Measurements from ENCODE around the gene MGAT5. TPM values are rescaled to one million over a fixed set of nuclear protein-coding genes. Genes with fewer than 3 reads are reported as not detected.

Gene MGAT5
- total and polyA plus RNA-seq, 4 donors = 6.1 to 49.7 (median 22.1) TPM

- no peaks in the 10 kb centered on the region for H3K9me3 ChIP-seq (ENCODE audit: control insufficient read depth, low read length)
- H3K36me3 ChIP-seq (ENCODE audit: control insufficient read depth in 1 of 2, insufficient read depth in 2 of 2, low read length in 1 of 2) = no peaks in the 10 kb centered on the region
- ATAC-seq (ENCODE audit: low FRiP score) (no peak), DNase-seq (no peak)
- no peak overlapping the region for H3K4me3 ChIP-seq (ENCODE audit: low read length in 2 of 2)
- no peak overlapping the region for H3K27ac ChIP-seq (ENCODE audit: low read depth in 1 of 2, low read length in 2 of 2)
- intact Hi-C loops (cut with DNase I) = no loop called here
- H3K4me1 ChIP-seq (ENCODE audit: control insufficient read depth in 1 of 2, insufficient read depth in 2 of 2, low read length in 2 of 2) = no peaks in the 10 kb centered on the region
- no peaks in the 10 kb centered on the region for H3K27me3 ChIP-seq (ENCODE audit: control insufficient read depth in 1 of 2, insufficient read depth in 2 of 2, low read length in 1 of 2)
- WGBS, 2 donors = 93% methylated on average over 7 of the region's 7 CpGs
These were observed 166.4 kb downstream of the MGAT5 start for GRCh38 chr2:134420259-134420658.

GRCh38 chr2:134420920-134421319, 167.0 kb downstream of the MGAT5 start:
- no peaks in the 10 kb centered on the region for H3K36me3 ChIP-seq (ENCODE audit: control insufficient read depth in 1 of 2, insufficient read depth in 2 of 2, low read length in 1 of 2)
- DNase-seq (no peak), ATAC-seq (ENCODE audit: low FRiP score) (no peak)
- H3K9me3 ChIP-seq (ENCODE audit: control insufficient read depth, low read length) = no peaks in the 10 kb centered on the region
- no peaks in the 10 kb centered on the region for H3K27me3 ChIP-seq (ENCODE audit: control insufficient read depth in 1 of 2, insufficient read depth in 2 of 2, low read length in 1 of 2)
- intact Hi-C loops (cut with DNase I) = no loop called here
- no peak overlapping the region for H3K4me3 ChIP-seq (ENCODE audit: low read length in 2 of 2)
- no peak overlapping the region for H3K27ac ChIP-seq (ENCODE audit: low read depth in 1 of 2, low read length in 2 of 2)
- 30 to 41% methylated on average over 3 of the region's 3 CpGs for WGBS, 2 donors
- no peaks in the 10 kb centered on the region for H3K4me1 ChIP-seq (ENCODE audit: control insufficient read depth in 1 of 2, insufficient read depth in 2 of 2, low read length in 2 of 2)

GRCh38 chr2:134421556-134422328, 167.9 kb downstream of the MGAT5 start:
- Histone ChIP-seq H3K4me3 (ENCODE audit: low read length in 2 of 2) (no peak overlapping the region), H3K9me3 (ENCODE audit: control insufficient read depth, low read length) (no peaks in the 10 kb centered on the region), H3K27me3 (ENCODE audit: control insufficient read depth in 1 of 2, insufficient read depth in 2 of 2, low read length in 1 of 2) (no peaks in the 10 kb centered on the region), H3K36me3 (ENCODE audit: control insufficient read depth in 1 of 2, insufficient read depth in 2 of 2, low read length in 1 of 2) (no peaks in the 10 kb centered on the region), H3K27ac (ENCODE audit: low read depth in 1 of 2, low read length in 2 of 2) (peak overlapping the region in 1 of 2 donors; percentile 36), H3K4me1 (ENCODE audit: control insufficient read depth in 1 of 2, insufficient read depth in 2 of 2, low read length in 2 of 2) (no peaks in the 10 kb centered on the region)
- 62 to 67% methylated on average over 7 of the region's 7 CpGs for WGBS, 2 donors
- intact Hi-C loops (cut with DNase I) = no loop called here
- ATAC-seq (ENCODE audit: low FRiP score) = no peak
- DNase-seq = no peak

- Histone ChIP-seq H3K4me3 (ENCODE audit: low read length in 2 of 2) (no peak overlapping the region), H3K27me3 (ENCODE audit: control insufficient read depth in 1 of 2, insufficient read depth in 2 of 2, low read length in 1 of 2) (no peaks in the 10 kb centered on the region), H3K9me3 (ENCODE audit: control insufficient read depth, low read length) (no peaks in the 10 kb centered on the region), H3K27ac (ENCODE audit: low read depth in 1 of 2, low read length in 2 of 2) (no peak overlapping the region), H3K36me3 (ENCODE audit: control insufficient read depth in 1 of 2, insufficient read depth in 2 of 2, low read length in 1 of 2) (no peaks in the 10 kb centered on the region), H3K4me1 (ENCODE audit: control insufficient read depth in 1 of 2, insufficient read depth in 2 of 2, low read length in 2 of 2) (no peaks in the 10 kb centered on the region)
- DNase-seq (no peak), ATAC-seq (ENCODE audit: low FRiP score) (no peak)
- WGBS, 2 donors = 84 to 92% methylated on average over 6 of the region's 6 CpGs
- intact Hi-C loops (cut with DNase I) = no loop called here
These were observed 172.0 kb downstream of the MGAT5 start for GRCh38 chr2:134425724-134426496.

GRCh38 chr2:134426721-134427120, 172.8 kb downstream of the MGAT5 start:
- H3K9me3 ChIP-seq (ENCODE audit: control insufficient read depth, low read length) = no peaks in the 10 kb centered on the region
- intact Hi-C loops (cut with DNase I) = no loop called here
- WGBS, 2 donors = 74 to 79% methylated on average over 3 of the region's 3 CpGs

GRCh38 chr2:134429886-134430285, 176.0 kb downstream of the MGAT5 start:
- H3K4me3 ChIP-seq (ENCODE audit: low read length in 2 of 2) = no peak overlapping the region
- intact Hi-C loops (cut with DNase I) = no loop called here
- H3K36me3 ChIP-seq (ENCODE audit: control insufficient read depth in 1 of 2, insufficient read depth in 2 of 2, low read length in 1 of 2) = no peaks in the 10 kb centered on the region
- no peaks in the 10 kb centered on the region for H3K27me3 ChIP-seq (ENCODE audit: control insufficient read depth in 1 of 2, insufficient read depth in 2 of 2, low read length in 1 of 2)
- no peaks in the 10 kb centered on the region for H3K4me1 ChIP-seq (ENCODE audit: control insufficient read depth in 1 of 2, insufficient read depth in 2 of 2, low read length in 2 of 2)
- ATAC-seq (ENCODE audit: low FRiP score) (no peak), DNase-seq (no peak)
- no peaks in the 10 kb centered on the region for H3K9me3 ChIP-seq (ENCODE audit: control insufficient read depth, low read length)
- 89 to 91% methylated on average over 4 of the region's 4 CpGs for WGBS, 2 donors
- H3K27ac ChIP-seq (ENCODE audit: low read depth in 1 of 2, low read length in 2 of 2) = no peak overlapping the region

More at GRCh38 chr2:134426721-134427120, 172.8 kb downstream of the MGAT5 start:
- no peaks in the 10 kb centered on the region for H3K36me3 ChIP-seq (ENCODE audit: control insufficient read depth in 1 of 2, insufficient read depth in 2 of 2, low read length in 1 of 2)
- no peaks in the 10 kb centered on the region for H3K4me1 ChIP-seq (ENCODE audit: control insufficient read depth in 1 of 2, insufficient read depth in 2 of 2, low read length in 2 of 2)
- no peak overlapping the region for H3K27ac ChIP-seq (ENCODE audit: low read depth in 1 of 2, low read length in 2 of 2)
- no peak overlapping the region for H3K4me3 ChIP-seq (ENCODE audit: low read length in 2 of 2)
- H3K27me3 ChIP-seq (ENCODE audit: control insufficient read depth in 1 of 2, insufficient read depth in 2 of 2, low read length in 1 of 2) = no peaks in the 10 kb centered on the region
- DNase-seq = no peak
- no peak for ATAC-seq (ENCODE audit: low FRiP score)

- no peaks in the 10 kb centered on the region for H3K36me3 ChIP-seq (ENCODE audit: control insufficient read depth in 1 of 2, insufficient read depth in 2 of 2, low read length in 1 of 2)
- H3K9me3 ChIP-seq (ENCODE audit: control insufficient read depth, low read length) = no peaks in the 10 kb centered on the region
- no peak overlapping the region for H3K4me3 ChIP-seq (ENCODE audit: low read length in 2 of 2)
- 93% methylated on average over 2 of the region's 2 CpGs for WGBS, 2 donors
- intact Hi-C loops (cut with DNase I) = no loop called here
- DNase-seq (no peak), ATAC-seq (ENCODE audit: low FRiP score) (no peak)
- H3K27ac ChIP-seq (ENCODE audit: low read depth in 1 of 2, low read length in 2 of 2) = no peak overlapping the region
- H3K4me1 ChIP-seq (ENCODE audit: control insufficient read depth in 1 of 2, insufficient read depth in 2 of 2, low read length in 2 of 2) = no peaks in the 10 kb centered on the region
- H3K27me3 ChIP-seq (ENCODE audit: control insufficient read depth in 1 of 2, insufficient read depth in 2 of 2, low read length in 1 of 2) = no peaks in the 10 kb centered on the region
These were observed 178.1 kb downstream of the MGAT5 start for GRCh38 chr2:134431838-134432434.

GRCh38 chr2:134432435-134432883, 178.6 kb downstream of the MGAT5 start:
- DNase-seq (no peak), ATAC-seq (ENCODE audit: low FRiP score) (no peak)
- Histone ChIP-seq H3K27ac (ENCODE audit: low read depth in 1 of 2, low read length in 2 of 2) (no peak overlapping the region), H3K27me3 (ENCODE audit: control insufficient read depth in 1 of 2, insufficient read depth in 2 of 2, low read length in 1 of 2) (no peaks in the 10 kb centered on the region), H3K4me1 (ENCODE audit: control insufficient read depth in 1 of 2, insufficient read depth in 2 of 2, low read length in 2 of 2) (no peaks in the 10 kb centered on the region), H3K4me3 (ENCODE audit: low read length in 2 of 2) (no peak overlapping the region), H3K9me3 (ENCODE audit: control insufficient read depth, low read length) (no peaks in the 10 kb centered on the region), H3K36me3 (ENCODE audit: control insufficient read depth in 1 of 2, insufficient read depth in 2 of 2, low read length in 1 of 2) (no peaks in the 10 kb centered on the region)
- intact Hi-C loops (cut with DNase I) = no loop called here
- 94 to 99% methylated on average over 3 of the region's 3 CpGs for WGBS, 2 donors
